Keratinocyte (primary cell): ENCODE measurements around the gene ANKFN1. TPM values are rescaled to one million over a fixed set of nuclear protein-coding genes. Genes with fewer than 3 reads are reported as not detected.

Source experiments
- DNase-seq: peaks from one replicate; pipeline ENCODE4 v3.0.0-alpha.2; 2011; ENCODE audit warnings: low read depth, missing footprints, low spot score
- FAIRE-seq: peaks from 2 replicates; lab custom pipeline; 2011; peaks lifted over from hg19 to GRCh38; lab: Jason Lieb, UNC
- H2AFZ ChIP-seq: 2 replicates; pipeline ENCODE4 v1.6.0; 2012; ENCODE audit warnings: low read length, control low read depth, inconsistent platforms; ENCODE audit not compliant: control insufficient read depth
- H3K27ac ChIP-seq: 2 replicates; pipeline ENCODE4 v1.5.1; 2011; ENCODE audit warnings: low read length; ENCODE audit not compliant: control insufficient read depth, insufficient read depth
- H3K27me3 ChIP-seq: 3 replicates; pipeline ENCODE4 v1.6.0; 2011; ENCODE audit warnings: low read length; ENCODE audit not compliant: control insufficient read depth, insufficient read depth; ENCODE audit errors: extremely low read depth
- H3K36me3 ChIP-seq, 2 experiments: 2 replicates in 1 of 2; 3 replicates in 1 of 2; pipeline ENCODE4 v1.5.1; 2011; ENCODE audit warnings: low read length in 2 of 2, mild to moderate bottlenecking in 1 of 2; ENCODE audit not compliant: control insufficient read depth in 2 of 2, insufficient read depth in 2 of 2; ENCODE audit errors: extremely low read depth in 1 of 2
- H3K4me1 ChIP-seq: 3 replicates; pipeline ENCODE4 v1.5.1; 2011; ENCODE audit warnings: low read length; ENCODE audit not compliant: control insufficient read depth, insufficient read depth; ENCODE audit errors: extremely low read depth
- H3K4me2 ChIP-seq: 3 replicates; pipeline ENCODE4 v1.6.0; 2011; ENCODE audit warnings: low read depth, low read length; ENCODE audit not compliant: control insufficient read depth, insufficient read depth; ENCODE audit errors: extremely low read depth
- H3K4me3 ChIP-seq, 3 experiments: fragments of 200-600 bp in 1 of 3; sonication (generic) in 1 of 3; 2 replicates in 2 of 3; 3 replicates in 1 of 3; pipeline ENCODE4 v1.5.1; 2011 to 2016; ENCODE audit warnings: low read length in 3 of 3, mild to moderate bottlenecking in 3 of 3, control low read depth in 2 of 3, inconsistent platforms in 1 of 3, low read depth in 1 of 3, mixed read lengths in 1 of 3, mixed run types in 1 of 3, moderate library complexity in 1 of 3; ENCODE audit not compliant: control insufficient read depth in 2 of 3, insufficient read depth in 2 of 3; ENCODE audit errors: extremely low read depth in 1 of 3
- H3K79me2 ChIP-seq: 2 replicates; pipeline ENCODE4 v1.6.0; 2012; ENCODE audit warnings: low read length; ENCODE audit not compliant: control insufficient read depth, insufficient read depth
- H3K9ac ChIP-seq: 3 replicates; pipeline ENCODE4 v1.6.0; 2011; ENCODE audit warnings: low read length; ENCODE audit not compliant: control insufficient read depth, insufficient read depth; ENCODE audit errors: extremely low read depth
- H3K9me1 ChIP-seq: 3 replicates; pipeline ENCODE4 v1.6.0; 2011; ENCODE audit warnings: low read length; ENCODE audit not compliant: control insufficient read depth, insufficient read depth; ENCODE audit errors: extremely low read depth
- H3K9me3 ChIP-seq: 2 replicates; pipeline ENCODE4 v1.5.1; 2012; ENCODE audit warnings: low read depth, low read length; ENCODE audit not compliant: control insufficient read depth
- H4K20me1 ChIP-seq: 3 replicates; pipeline ENCODE4 v1.6.0; 2011; ENCODE audit warnings: low read length; ENCODE audit not compliant: control insufficient read depth, insufficient read depth; ENCODE audit errors: extremely low read depth
- CTCF ChIP-seq, 3 experiments: IDR thresholded peaks in 1 of 3; conservative IDR thresholded peaks in 1 of 3; optimal IDR thresholded peaks in 1 of 3; 2 replicates in 2 of 3; 3 replicates in 1 of 3; pipeline versions ENCODE3 to v1.5.1; 2011; ENCODE audit warnings: low read length in 3 of 3, mild to moderate bottlenecking in 3 of 3, moderate library complexity in 2 of 3, control low read depth in 1 of 3, inconsistent platforms in 1 of 3; ENCODE audit not compliant: insufficient read depth in 2 of 3; ENCODE audit errors: extremely low read depth in 1 of 3
- EZH2 ChIP-seq: IDR thresholded peaks from one replicate; pipeline ENCODE4 v1.6.1; 2012; ENCODE audit warnings: inconsistent platforms, mild to moderate bottlenecking, low read length, moderate library complexity
- dilution Hi-C: fragments of 300-500 bp; cut with MboI; formaldehyde crosslinking; loops from one replicate; pipeline ENCODE4 v1.7.0; 2020; ENCODE audit warnings: low sequenced_read_pairs; ENCODE audit not compliant: extremely low pct_ligation_motif_present
- polyA plus RNA-seq, 5 experiments: library from polyadenylated mRNA; depleted of rRNA in 3 of 5; stranded (reverse) in 3 of 5; stranded (forward) in 1 of 5; unstranded in 1 of 5; fragments of >200 nt; gene quantifications; 1 replicate in 1 of 5; 2 replicates in 3 of 5; 3 replicates in 1 of 5; pipeline versions ENCODE4 v1.2.1 to v1.2.3, GENCODE V29; 2011 to 2012; ENCODE audit warnings: missing spikeins in 2 of 5, low read depth in 1 of 5, low replicate concordance in 1 of 5

Gene ANKFN1
- polyA plus RNA-seq, 1 donor (not counting 4 experiments of a cell fraction or from before 2014, with no cell fraction given): 0.12 TPM

- DNase-seq (no peak), FAIRE-seq (no peak)
- dilution Hi-C loops: no loop called here
- TF ChIP-seq EZH2: no peak
- TF ChIP-seq CTCF (optimal IDR thresholded peaks at IDR 0.05 in 1 of 3, IDR thresholded peaks at IDR 0.05 in 1 of 3, conservative IDR thresholded peaks at IDR 0.05 in 1 of 3; ENCODE audit: extremely low read depth in 1 of 3, insufficient read depth in 2 of 3, low read length in 3 of 3): no peak
- H3K4me3 ChIP-seq: no peak overlapping the region
- H3K4me2 ChIP-seq: no peak overlapping the region
- H3K9me1 ChIP-seq: no peaks in the 10 kb centered on the region
- H3K9me3 ChIP-seq: no peaks in the 10 kb centered on the region
- H4K20me1 ChIP-seq: no peaks in the 10 kb centered on the region
- H3K27ac ChIP-seq: no peak overlapping the region
- H3K9ac ChIP-seq: no peak overlapping the region
- H3K4me1 ChIP-seq: no peaks in the 10 kb centered on the region
- no peaks in the 10 kb centered on the region for H3K79me2 ChIP-seq
- H3K27me3 ChIP-seq: no peaks in the 10 kb centered on the region
- no peak overlapping the region for H2AFZ ChIP-seq
- H3K36me3 ChIP-seq: no peaks in the 10 kb centered on the region
Measured at GRCh38 chr17:56150649-56151048, 2.6 kb upstream of the ANKFN1 start.

- no peak for DNase-seq
- H3K4me2 ChIP-seq: no peak overlapping the region
- dilution Hi-C loops: no loop called here
- no peak overlapping the region for H3K4me3 ChIP-seq
- no peak overlapping the region for H3K9ac ChIP-seq
- no peaks in the 10 kb centered on the region for H3K9me3 ChIP-seq
- TF ChIP-seq EZH2 (no peak), CTCF (optimal IDR thresholded peaks at IDR 0.05 in 1 of 3, IDR thresholded peaks at IDR 0.05 in 1 of 3, conservative IDR thresholded peaks at IDR 0.05 in 1 of 3; ENCODE audit: extremely low read depth in 1 of 3, insufficient read depth in 2 of 3, low read length in 3 of 3) (no peak)
- no peaks in the 10 kb centered on the region for H3K4me1 ChIP-seq
- no peaks in the 10 kb centered on the region for H3K36me3 ChIP-seq
- no peaks in the 10 kb centered on the region for H3K27me3 ChIP-seq
- no peaks in the 10 kb centered on the region for H4K20me1 ChIP-seq
- FAIRE-seq: no peak
- no peaks in the 10 kb centered on the region for H3K79me2 ChIP-seq
- no peak overlapping the region for H3K27ac ChIP-seq
- no peaks in the 10 kb centered on the region for H3K9me1 ChIP-seq
- no peak overlapping the region for H2AFZ ChIP-seq
Measured at GRCh38 chr17:56157845-56158244, 4.6 kb downstream of the ANKFN1 start.
